Measurements from ENCODE around the gene DNAJC16. TPM values are rescaled to one million over a fixed set of nuclear protein-coding genes. Genes with fewer than 3 reads are reported as not detected.

Gene DNAJC16
- total RNA-seq, 2 donors from 2014 or later, result 11.9 to 12.5 TPM

DNA sequence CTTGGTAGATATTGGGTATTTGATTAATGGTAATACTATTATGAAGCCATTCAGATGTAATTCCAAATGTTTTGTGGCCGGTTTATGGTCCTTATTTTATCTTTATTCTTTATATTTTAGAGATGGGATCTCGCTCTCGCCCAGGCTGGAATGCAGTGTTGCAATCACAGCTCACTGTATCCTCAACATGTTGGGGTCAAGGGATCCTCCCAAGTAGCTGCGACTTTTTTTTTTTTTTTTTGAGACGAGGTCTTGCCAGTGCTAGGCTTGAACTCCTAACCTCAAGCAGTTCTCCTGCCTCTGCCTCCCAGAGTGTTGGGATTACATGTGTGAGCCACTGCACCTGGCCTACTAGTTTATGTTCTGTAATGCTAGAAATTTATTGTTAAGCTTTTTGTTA is 95.3 kb downstream of the DNAJC16 start:
- WGBS, 2 donors, result 78 to 85% methylated on average over 5 of the region's 5 CpGs

DNA sequence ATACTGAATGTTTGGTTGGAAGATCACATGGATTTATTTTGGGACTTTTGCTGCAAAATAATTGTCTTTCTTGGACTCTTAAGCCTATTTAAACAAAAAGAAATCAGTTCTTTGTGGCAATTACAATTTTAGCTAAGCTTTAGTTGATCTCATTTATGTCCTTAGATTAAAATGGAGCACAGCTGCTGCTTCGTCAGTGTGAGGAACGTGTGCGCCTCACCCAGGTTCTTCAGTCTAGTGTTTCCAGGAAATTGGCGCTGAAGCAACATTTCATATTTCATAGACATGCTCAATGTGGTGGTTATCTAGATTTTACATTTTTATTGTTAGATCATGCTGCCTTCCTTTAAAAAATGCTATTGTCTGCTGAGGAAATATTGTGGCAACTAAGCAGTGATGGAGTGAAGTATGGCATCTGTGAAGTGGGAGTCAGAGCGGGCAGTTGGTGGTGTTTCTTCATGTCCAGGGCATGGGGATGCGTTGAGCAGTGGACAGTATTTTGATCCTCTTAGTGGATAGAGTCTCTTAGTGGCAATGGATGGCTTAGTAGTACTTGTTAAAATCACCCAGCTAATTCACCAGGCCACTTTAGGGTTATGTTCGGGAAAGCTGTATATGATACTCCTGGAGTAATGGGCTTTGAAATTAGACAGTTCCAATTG is 96.2 kb downstream of the DNAJC16 start:
- peaks cover 67% of the 10 kb centered on the region for H3K4me1 ChIP-seq

More for the DNA sequence above, 95.3 kb downstream of the DNAJC16 start:
- TF ChIP-seq POLR2A (IDR thresholded peaks at IDR 0.05), result no peak
- TF ChIP-seq, protein P1, sequence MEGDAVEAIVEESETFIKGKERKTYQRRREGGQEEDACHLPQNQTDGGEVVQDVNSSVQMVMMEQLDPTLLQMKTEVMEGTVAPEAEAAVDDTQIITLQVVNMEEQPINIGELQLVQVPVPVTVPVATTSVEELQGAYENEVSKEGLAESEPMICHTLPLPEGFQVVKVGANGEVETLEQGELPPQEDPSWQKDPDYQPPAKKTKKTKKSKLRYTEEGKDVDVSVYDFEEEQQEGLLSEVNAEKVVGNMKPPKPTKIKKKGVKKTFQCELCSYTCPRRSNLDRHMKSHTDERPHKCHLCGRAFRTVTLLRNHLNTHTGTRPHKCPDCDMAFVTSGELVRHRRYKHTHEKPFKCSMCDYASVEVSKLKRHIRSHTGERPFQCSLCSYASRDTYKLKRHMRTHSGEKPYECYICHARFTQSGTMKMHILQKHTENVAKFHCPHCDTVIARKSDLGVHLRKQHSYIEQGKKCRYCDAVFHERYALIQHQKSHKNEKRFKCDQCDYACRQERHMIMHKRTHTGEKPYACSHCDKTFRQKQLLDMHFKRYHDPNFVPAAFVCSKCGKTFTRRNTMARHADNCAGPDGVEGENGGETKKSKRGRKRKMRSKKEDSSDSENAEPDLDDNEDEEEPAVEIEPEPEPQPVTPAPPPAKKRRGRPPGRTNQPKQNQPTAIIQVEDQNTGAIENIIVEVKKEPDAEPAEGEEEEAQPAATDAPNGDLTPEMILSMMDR (IDR thresholded peaks at IDR 0.05), result no peak
- Histone ChIP-seq H3K4me1 (peaks cover 67% of the 10 kb centered on the region), H3K4me3 (no peak overlapping the region), H3K36me3 (replicated peaks in 1 of 2; ENCODE audit: insufficient read depth in 1 of 2, low read depth in 2 of 2) (no peaks in the 10 kb centered on the region), H3K27ac (no peak overlapping the region), H3K27me3 (no peaks in the 10 kb centered on the region), H3K9me3 (no peaks in the 10 kb centered on the region)
- intact Hi-C loops (cut with DNase I), result no loop called here
- no peak for ATAC-seq
- no peak for DNase-seq

DNA sequence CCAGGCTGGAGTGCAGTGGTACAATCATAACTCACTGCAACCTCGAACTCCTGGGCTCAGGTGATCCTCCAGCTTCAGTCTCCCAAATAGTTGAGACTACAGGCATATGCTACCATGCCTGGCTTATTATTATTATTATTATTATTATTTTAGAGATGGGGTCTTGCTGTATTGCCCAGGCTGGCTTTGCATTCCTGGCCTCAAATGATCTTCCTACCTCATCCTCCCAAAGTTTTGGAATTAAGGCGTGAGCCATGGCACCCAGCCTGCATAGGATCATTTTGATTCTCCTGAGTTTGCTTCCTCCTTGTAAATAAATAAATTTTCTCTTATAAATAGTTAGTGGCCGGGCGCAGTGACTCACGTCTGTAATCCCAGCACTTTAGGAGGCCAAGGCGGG is 96.8 kb downstream of the DNAJC16 start:
- ATAC-seq (no peak), DNase-seq (no peak)
- Histone ChIP-seq H3K36me3 (replicated peaks in 1 of 2; ENCODE audit: insufficient read depth in 1 of 2, low read depth in 2 of 2) (peaks cover 0 to 3% of the 10 kb centered on the region in 2 donors), H3K9me3 (no peaks in the 10 kb centered on the region), H3K4me1 (peaks cover 65% of the 10 kb centered on the region), H3K4me3 (no peak overlapping the region), H3K27ac (no peak overlapping the region), H3K27me3 (no peaks in the 10 kb centered on the region)
- TF ChIP-seq POLR2A (IDR thresholded peaks at IDR 0.05), result no peak
- TF ChIP-seq, protein P1 (IDR thresholded peaks at IDR 0.05), result no peak
- 93 to 99% methylated on average over 6 of the region's 6 CpGs for WGBS, 2 donors
- intact Hi-C loops (cut with DNase I), result no loop called here

More for the DNA sequence above, 96.2 kb downstream of the DNAJC16 start:
- TF ChIP-seq POLR2A (IDR thresholded peaks at IDR 0.05), result no peak
- TF ChIP-seq, protein P1 (IDR thresholded peaks at IDR 0.05), result no peak
- Histone ChIP-seq H3K9me3 (no peaks in the 10 kb centered on the region), H3K27me3 (no peaks in the 10 kb centered on the region), H3K27ac (no peak overlapping the region), H3K36me3 (replicated peaks in 1 of 2; ENCODE audit: insufficient read depth in 1 of 2, low read depth in 2 of 2) (peaks cover 0 to 3% of the 10 kb centered on the region in 2 donors), H3K4me3 (no peak overlapping the region)
- intact Hi-C loops (cut with DNase I), result no loop called here
- no peak for ATAC-seq
- WGBS, 2 donors, result 89 to 92% methylated on average over 7 of the region's 7 CpGs
- DNase-seq, result no peak

DNA sequence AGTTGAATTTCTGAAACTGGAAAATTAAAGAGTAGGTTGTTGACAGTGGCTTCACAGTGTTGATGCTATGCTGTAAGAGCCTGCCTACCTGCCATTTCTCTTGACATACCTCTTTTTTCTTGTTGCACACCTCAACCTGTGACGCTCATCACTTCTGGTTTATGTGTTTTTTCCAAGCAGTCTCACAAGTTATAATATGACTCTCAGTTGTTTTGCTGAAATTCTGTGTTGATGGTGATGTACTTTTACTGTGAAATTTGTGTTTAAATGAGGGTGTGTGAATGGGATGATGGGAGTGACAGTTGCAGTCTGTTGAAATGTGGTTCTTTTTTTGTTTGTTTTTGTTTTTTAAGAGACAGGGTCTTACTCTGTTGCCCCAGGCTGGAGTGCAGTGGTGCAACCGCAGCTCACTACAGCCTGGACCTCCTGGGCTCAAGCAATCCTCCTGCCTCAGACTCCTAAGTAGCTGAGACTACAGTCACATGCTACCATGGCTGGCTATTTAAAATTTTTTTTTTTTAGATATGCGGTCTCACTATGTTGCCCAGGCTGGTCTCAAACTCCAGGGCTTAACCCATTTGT is 97.6 kb downstream of the DNAJC16 start:
- H3K36me3 ChIP-seq (replicated peaks in 1 of 2; ENCODE audit: insufficient read depth in 1 of 2, low read depth in 2 of 2), result peaks cover 0 to 3% of the 10 kb centered on the region in 2 donors
- 82 to 94% methylated on average over 3 of the region's 3 CpGs for WGBS, 2 donors
- no peaks in the 10 kb centered on the region for H3K27me3 ChIP-seq
- no peaks in the 10 kb centered on the region for H3K9me3 ChIP-seq
- H3K27ac ChIP-seq, result peak overlapping the region in 2 of 4 donors; percentile 28 to 51
- DNase-seq (no peak), ATAC-seq (no peak)
- intact Hi-C loops (cut with DNase I), result no loop called here
- H3K4me1 ChIP-seq, result peaks cover 57% of the 10 kb centered on the region
- TF ChIP-seq POLR2A (IDR thresholded peaks at IDR 0.05), result no peak
- TF ChIP-seq, protein P1 (IDR thresholded peaks at IDR 0.05), result no peak
- no peak overlapping the region for H3K4me3 ChIP-seq
